GM21526 (cell line): Measurements from ENCODE around the gene NT5M.

Experiments
- ATAC-seq: cut with Tn5 transposase; IDR thresholded peaks from one replicate; pipeline ENCODE4 v1.9.1; 2021; ENCODE audit warnings: moderate library complexity; ENCODE audit not compliant: unreplicated experiment, low FRiP score

Gene NT5M

GRCh38 chr17:17341452-17341851 is 38.3 kb downstream of the NT5M start:
- ATAC-seq, result no peak

- no peak for ATAC-seq
Observed at GRCh38 chr17:17342242-17342945, 39.2 kb downstream of the NT5M start.

GRCh38 chr17:17343160-17343735 is 40.1 kb downstream of the NT5M start:
- no peak for ATAC-seq

GRCh38 chr17:17343896-17344506 is 40.8 kb downstream of the NT5M start:
- no peak for ATAC-seq

- no peak for ATAC-seq
Observed at GRCh38 chr17:17344507-17345293, 41.5 kb downstream of the NT5M start.

- no peak for ATAC-seq
Observed at GRCh38 chr17:17345294-17345597, 42.1 kb downstream of the NT5M start.

GRCh38 chr17:17345686-17346427 is 42.7 kb downstream of the NT5M start:
- ATAC-seq, result no peak

- no peak for ATAC-seq
Observed at GRCh38 chr17:17346428-17347233, 43.5 kb downstream of the NT5M start.

- no peak for ATAC-seq
Observed at GRCh38 chr17:17347234-17347955, 44.2 kb downstream of the NT5M start.

- no peak for ATAC-seq
Observed at GRCh38 chr17:17347956-17348871, 45.0 kb downstream of the NT5M start.

GRCh38 chr17:17348872-17349723 is 45.9 kb downstream of the NT5M start:
- ATAC-seq, result no peak

- ATAC-seq, result no peak
Observed at GRCh38 chr17:17349724-17350106, 46.5 kb downstream of the NT5M start.

GRCh38 chr17:17350491-17351355 is 47.5 kb downstream of the NT5M start:
- ATAC-seq, result no peak

GRCh38 chr17:17351356-17351891 is 48.3 kb downstream of the NT5M start:
- no peak for ATAC-seq

GRCh38 chr17:17351901-17352781 is 49.0 kb downstream of the NT5M start:
- no peak for ATAC-seq
